GM18907 (cell line): ENCODE results near the gene C14orf180.

Experiments
- ATAC-seq: cut with Tn5 transposase; IDR thresholded peaks from one replicate; pipeline ENCODE4 v1.9.1; 2021; ENCODE audit warnings: mild to moderate bottlenecking, moderate library complexity; ENCODE audit not compliant: unreplicated experiment

C14orf180 gene

GRCh38 chr14:104560586-104560945, 19.0 kb upstream of the C14orf180 start:
- no peak for ATAC-seq

- no peak for ATAC-seq
Measured at GRCh38 chr14:104561124-104561557, 18.4 kb upstream of the C14orf180 start.

GRCh38 chr14:104561632-104562495, 17.7 kb upstream of the C14orf180 start:
- no peak for ATAC-seq

- ATAC-seq, result no peak
Measured at GRCh38 chr14:104562606-104563005, 17.0 kb upstream of the C14orf180 start.

- ATAC-seq, result no peak
Measured at GRCh38 chr14:104563191-104563741, 16.3 kb upstream of the C14orf180 start.

GRCh38 chr14:104563742-104564615, 15.6 kb upstream of the C14orf180 start:
- no peak for ATAC-seq

- ATAC-seq, result no peak
Measured at GRCh38 chr14:104564744-104565679, 14.6 kb upstream of the C14orf180 start.

GRCh38 chr14:104567141-104567956, 12.2 kb upstream of the C14orf180 start:
- ATAC-seq, result no peak

- ATAC-seq, result no peak
Measured at GRCh38 chr14:104567957-104568225, 11.7 kb upstream of the C14orf180 start.

GRCh38 chr14:104568620-104569019, 10.9 kb upstream of the C14orf180 start:
- no peak for ATAC-seq

- ATAC-seq, result no peak
Measured at GRCh38 chr14:104569435-104569834, 10.1 kb upstream of the C14orf180 start.

GRCh38 chr14:104571246-104571645, 8.3 kb upstream of the C14orf180 start:
- no peak for ATAC-seq

GRCh38 chr14:104572024-104572626, 7.4 kb upstream of the C14orf180 start:
- ATAC-seq, result no peak

GRCh38 chr14:104572668-104573067, 6.9 kb upstream of the C14orf180 start:
- no peak for ATAC-seq

GRCh38 chr14:104573930-104574329, 5.6 kb upstream of the C14orf180 start:
- ATAC-seq, result no peak

GRCh38 chr14:104574536-104574935, 5.0 kb upstream of the C14orf180 start:
- no peak for ATAC-seq

- ATAC-seq, result no peak
Measured at GRCh38 chr14:104574978-104575583, 4.5 kb upstream of the C14orf180 start.

GRCh38 chr14:104576232-104576969, 3.2 kb upstream of the C14orf180 start:
- ATAC-seq, result no peak
